GM18909 (cell line): ENCODE results near the gene CDKAL1.
"Not testable (repeated sequence)": the region's sequence is repeated elsewhere in the genome, so short reads cannot be mapped to it uniquely, and the experiment has no call there.

Experiments used
- ATAC-seq: cut with Tn5 transposase; IDR thresholded peaks from one replicate; pipeline ENCODE4 v1.9.1; 2021; ENCODE audit warnings: mild to moderate bottlenecking; ENCODE audit not compliant: unreplicated experiment, poor library complexity

CDKAL1 gene

DNA sequence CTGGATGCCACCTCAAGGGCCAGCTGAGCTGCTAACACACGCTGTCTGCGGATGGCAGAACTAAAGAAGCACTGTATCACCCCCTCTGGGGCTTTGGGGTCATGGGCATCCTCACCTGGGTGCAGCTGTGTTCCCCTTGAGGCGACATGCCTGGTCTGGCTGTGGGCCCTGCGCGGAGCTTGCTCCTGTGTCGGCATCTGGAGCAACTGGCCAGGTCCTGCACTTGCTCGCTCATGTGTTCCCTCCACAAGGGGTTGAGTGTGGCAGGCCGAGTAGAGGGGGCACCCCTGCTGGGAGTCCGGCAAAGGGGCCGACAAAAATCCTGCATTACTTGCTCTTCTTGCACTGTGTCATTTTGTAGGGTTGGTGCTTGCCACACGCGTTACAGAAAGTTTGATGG is 189.0 kb downstream of the CDKAL1 start:
- no peak for ATAC-seq

DNA sequence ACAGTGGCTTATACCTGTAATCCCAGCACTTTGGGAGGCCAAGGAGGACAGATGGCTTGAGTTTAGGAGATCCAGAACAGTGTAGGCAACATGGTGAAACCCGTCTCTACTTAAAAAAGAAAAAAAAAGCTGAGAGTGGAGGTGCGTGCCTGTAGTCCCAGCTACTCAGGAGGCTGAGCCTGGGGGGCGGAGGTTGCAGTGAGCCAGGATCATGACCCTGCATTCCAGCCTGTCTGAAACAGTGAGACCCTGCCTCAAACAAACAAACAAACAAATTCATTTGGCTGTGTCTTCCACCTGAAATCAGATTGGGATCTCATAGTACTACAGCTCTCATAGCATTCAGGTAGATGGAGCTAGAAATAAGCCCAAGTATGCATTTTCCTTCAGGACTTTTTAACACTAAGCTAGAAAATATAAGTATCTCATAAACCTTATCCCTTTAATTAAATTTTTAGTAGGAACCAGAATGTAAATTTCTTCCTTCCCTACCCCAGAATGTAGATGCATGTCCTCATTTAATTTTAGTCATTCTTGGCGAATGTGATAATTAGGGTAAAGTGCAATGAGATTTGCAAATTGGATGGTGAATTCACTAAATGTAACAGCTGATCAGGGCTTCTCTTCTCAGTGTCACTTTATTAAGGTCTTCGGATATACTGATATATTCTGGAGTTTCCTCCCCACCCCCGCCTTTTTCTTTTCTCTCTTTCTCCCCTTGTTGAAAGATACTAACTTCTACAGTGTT is 190.4 kb downstream of the CDKAL1 start:
- no peak for ATAC-seq

DNA sequence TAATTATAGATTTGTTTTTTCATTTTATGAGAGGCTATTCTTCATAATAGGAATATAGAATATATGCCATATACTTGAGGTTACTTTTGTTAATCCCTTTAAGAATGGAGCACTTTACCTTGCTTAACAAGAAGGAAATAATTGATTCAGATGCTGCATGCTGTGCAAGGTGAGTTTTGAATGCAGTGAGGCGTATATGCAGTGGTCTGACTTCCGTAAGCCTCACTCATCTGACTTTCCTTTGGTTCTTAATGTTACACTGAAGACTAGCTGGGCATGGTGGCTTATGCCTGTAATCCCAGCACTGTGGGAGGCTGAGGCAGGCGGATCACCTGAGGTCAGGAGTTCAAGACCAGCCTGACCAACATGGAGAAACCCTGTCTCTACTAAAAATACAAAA is 191.0 kb downstream of the CDKAL1 start:
- ATAC-seq, result not testable (repeated sequence)

DNA sequence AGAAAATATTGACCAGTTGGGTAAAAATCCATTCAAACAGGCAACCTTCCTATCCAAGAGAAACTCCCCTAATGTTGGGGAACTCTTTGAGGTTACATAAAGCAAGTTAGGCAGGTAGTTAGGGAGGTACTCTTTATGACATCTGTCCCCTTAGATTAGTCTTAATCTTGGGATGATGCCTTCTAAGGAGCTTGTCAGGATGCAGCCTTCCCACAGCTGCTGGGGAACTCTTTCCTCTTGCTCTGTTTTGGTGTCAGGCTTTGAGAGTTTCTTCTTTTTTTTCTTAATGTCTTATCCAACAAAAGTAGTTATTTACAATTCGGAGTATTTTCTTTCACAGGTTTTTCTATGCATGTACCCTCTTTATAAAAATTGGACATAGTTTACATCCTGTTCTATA is 194.8 kb downstream of the CDKAL1 start:
- no peak for ATAC-seq

DNA sequence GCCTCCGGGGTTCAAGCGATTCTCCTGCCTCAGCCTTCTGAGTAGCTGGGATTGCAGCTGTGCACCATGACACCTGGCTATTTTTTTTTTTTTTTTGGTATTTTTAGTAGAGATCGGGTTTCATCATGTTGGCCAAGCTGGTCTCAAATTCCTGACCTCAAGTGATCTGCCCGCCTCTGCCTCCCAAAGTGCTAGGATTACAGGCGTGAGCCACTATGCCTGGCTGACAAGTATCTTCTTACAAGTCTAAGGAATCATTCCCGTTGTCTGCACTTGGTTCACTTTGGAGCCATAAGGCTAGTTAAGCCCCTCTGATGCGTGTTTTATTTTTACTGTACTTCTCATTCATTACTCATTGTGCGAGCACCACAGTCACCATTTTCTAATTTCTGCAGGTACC is 198.1 kb downstream of the CDKAL1 start:
- not testable (repeated sequence) for ATAC-seq

- no peak for ATAC-seq
Observed at GRCh38 chr6:20732896-20733295, 198.6 kb downstream of the CDKAL1 start.

DNA sequence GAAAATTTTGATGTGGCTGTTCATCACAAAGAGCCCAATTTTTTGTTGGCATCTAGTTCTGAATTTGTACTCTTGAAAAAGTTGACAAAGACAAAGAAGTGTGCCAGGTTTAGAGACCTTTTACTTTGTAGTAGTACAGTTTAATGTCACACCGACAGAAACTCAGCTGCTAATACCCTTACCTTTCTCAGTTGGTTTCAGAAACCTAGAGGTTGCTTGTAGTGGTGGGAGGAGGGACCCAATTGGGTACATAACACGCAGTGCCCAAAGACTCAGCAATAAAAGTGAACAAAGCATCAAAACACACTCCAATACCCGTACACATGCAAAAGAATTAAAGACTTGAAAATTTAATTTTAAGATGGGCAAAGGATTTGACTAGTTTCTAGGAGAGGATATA is 203.7 kb downstream of the CDKAL1 start:
- no peak for ATAC-seq

GRCh38 chr6:20740088-20740487 is 205.8 kb downstream of the CDKAL1 start:
- ATAC-seq, result no peak

- no peak for ATAC-seq
Observed at GRCh38 chr6:20740727-20741126, 206.5 kb downstream of the CDKAL1 start.

DNA sequence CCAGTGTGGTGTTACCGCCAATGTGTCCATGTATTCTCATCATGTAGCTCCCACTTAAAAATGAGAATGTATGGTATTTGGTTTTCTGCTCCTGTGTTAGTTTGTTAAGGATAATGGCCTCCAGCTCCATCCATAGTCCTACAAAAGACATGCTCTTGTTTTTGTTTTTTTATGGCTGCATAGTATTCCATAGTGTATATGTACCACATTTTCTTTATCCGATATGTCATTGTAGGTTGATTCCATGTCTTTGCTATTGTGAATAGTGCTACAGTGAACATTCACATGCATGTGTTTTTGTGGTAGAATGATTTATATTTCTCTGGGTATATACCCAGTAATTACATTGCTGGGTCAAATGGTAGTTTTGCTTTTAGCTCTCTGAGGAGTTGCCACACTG is 207.2 kb downstream of the CDKAL1 start:
- ATAC-seq, result no peak

DNA sequence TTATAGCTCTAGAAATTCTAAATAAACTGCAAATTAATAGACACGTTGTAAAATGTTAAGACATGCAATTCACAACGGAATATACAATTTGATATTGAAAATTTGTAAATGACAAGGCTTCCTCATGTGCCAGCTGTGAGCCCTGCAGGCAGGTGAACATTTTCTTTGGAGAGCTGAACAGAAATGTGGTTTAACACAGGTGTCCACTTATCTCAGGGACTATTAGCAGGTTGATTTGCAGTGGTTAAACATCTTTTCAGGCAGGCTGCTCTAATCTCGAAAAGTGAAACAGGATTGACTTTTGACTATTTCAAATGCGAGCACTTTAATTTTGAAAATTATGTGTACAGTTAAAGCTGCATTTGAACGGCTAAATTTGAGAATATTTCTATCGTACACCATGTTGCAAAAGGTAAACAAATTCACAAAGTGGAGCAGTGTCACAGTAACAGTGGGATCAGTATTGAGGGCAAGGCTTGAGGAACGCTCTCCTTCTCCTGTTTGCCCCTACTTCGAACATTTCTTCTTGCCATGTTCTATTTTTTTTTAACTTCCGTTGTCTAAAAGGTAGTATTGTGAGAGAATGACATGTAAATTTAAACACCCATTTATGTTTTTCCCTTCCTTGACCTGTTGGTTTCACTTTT is 210.8 kb downstream of the CDKAL1 start:
- no peak for ATAC-seq

DNA sequence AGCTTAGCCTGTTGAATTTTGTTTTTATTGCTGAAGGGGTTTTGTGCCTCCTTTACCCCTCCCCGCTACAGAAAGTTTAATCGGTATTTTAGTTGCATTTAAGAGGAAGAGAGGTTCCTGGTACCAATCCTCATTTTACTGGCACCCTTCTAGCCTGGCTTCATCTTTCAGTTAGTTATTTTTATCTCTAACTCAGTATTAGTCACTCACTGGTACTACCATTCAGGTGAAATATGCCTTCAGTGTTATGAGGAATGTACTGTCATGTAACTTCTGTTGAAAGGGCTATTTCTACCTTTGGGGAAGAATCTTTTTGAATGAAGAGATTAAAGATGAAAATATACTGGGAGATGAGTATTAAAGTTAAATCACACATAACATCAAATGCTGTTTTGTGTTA is 211.8 kb downstream of the CDKAL1 start:
- no peak for ATAC-seq

DNA sequence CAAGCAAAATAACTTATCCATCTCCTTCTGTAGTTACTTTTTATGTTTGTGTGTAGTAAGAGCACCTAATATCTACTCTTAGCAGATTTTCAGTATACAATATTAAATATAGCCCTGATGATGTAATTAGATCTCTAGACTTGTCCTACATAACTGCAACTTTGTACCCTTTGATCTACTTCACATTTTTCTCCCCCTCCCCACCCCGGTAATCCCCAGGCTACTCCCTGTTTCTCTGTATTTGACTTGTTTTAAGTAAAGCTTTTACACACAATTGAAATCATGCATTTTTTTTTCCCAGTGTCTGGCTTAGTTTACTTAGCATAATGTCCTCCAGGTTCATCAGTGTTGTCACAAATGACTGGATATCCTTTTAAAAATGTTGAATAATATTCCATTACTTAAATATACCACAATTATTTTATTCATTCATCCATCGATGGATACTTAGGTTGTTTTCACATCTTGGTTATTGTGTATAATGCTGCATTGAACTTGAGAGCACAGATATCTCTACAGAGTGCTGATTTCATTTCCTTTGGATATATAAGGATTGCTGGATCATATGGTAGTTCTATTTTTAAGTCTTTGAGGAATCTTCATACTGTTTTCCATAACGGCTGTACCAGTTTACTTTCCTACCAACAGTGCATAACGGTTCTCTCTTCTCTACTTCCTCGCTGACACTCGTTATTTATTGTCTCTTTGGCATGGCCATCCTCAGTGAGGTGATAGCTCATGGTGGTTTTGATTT is 212.7 kb downstream of the CDKAL1 start:
- ATAC-seq, result no peak

DNA sequence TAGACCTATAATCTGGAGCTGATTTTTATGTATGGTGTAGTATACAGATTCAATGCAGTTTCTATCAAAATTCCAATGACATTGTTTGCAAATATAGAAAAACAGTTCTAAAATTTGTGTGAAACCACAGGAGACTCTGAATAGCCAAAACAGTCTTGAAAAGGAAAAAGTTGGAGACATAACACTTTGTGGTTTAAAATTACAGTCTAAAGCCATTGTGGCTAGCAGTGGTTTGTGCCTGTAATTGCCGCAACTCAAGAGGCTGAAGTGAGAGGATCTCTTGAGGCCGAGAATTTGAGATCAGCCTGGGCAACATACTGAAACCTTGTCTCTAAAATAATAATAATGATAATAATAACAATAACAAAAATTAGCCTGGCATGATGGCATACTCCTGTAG is 213.7 kb downstream of the CDKAL1 start:
- no peak for ATAC-seq

- ATAC-seq, result no peak
Observed at GRCh38 chr6:20751293-20751935, 217.2 kb downstream of the CDKAL1 start.

DNA sequence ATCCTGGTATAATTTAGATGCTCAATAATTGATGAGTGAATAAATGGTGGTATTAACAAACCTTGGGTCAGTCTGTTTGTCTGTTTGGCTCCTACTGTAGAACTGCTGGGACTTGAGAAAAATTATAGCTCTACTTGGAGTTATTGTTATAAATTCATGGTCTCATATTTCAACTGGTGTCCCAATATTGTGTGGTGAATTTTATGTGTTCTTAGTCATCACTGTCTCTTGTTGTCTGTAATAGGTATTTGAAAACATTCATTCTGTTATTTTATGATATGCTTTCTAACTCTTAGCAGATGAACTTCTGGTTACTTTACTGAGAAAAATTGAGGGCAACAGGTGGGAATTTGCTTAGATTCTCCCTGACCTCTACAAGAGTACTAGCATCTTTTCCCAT is 221.4 kb downstream of the CDKAL1 start:
- no peak for ATAC-seq

- ATAC-seq, result not testable (repeated sequence)
Observed at GRCh38 chr6:20756584-20757147, 222.4 kb downstream of the CDKAL1 start.

DNA sequence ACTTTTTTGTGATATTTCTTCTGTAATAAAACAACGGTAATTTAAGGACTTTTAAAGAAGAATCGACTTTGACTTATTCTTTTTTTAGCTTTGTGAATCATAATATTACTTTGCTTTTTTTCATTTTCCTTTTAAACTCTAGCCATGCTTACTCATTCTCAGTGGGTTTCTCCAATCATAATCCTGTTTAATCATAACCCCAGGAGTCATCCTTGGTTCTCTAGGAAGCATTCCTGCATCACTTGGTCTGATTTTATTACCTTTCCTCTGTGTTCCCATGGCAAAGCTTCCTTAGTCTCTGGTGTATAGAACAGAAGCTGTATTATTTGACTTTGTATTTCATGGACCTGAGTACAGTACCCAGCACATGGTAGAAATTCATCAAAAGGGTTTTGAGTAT is 223.5 kb downstream of the CDKAL1 start:
- ATAC-seq, result no peak

DNA sequence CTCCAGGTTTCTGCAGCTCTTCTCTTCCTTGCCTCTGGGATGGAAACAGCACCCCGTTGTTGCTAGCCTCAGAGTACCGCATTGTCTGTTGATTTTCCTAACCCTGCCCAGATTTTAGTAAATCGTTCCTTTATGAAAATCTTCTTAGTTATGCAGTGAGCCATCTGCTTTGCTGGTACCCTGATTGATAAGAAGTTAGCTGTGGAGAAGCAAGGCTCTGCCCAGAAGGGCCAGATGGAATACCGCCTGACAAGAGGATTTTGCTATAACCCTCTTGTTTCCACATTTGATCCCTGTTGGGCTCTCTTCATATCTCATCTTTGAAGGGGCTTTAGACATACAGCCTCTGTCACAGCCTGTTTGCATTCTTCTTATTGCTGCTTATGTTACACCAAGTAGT is 229.0 kb downstream of the CDKAL1 start:
- no peak for ATAC-seq

GRCh38 chr6:20769631-20770030 is 235.4 kb downstream of the CDKAL1 start:
- no peak for ATAC-seq

GRCh38 chr6:20770773-20771172 is 236.5 kb downstream of the CDKAL1 start:
- no peak for ATAC-seq
